Large intestine (tissue), 3 donors: ENCODE data around the gene PGS1. TPM values are rescaled to one million over a fixed set of nuclear protein-coding genes. Genes with fewer than 3 reads are reported as not detected.

Source experiments
- DNase-seq, 2 donors: peaks; one replicate each; pipeline versions ENCODE4 v3.0.0 to v3.0.0-alpha.2; 2013
- H3K27ac ChIP-seq: one replicate; pipeline ENCODE4 v1.5.1; 2013; ENCODE audit warnings: low read length
- H3K27me3 ChIP-seq: 2 replicates; pipeline ENCODE4 v1.6.1; 2013; ENCODE audit warnings: low read length; ENCODE audit not compliant: control insufficient read depth, insufficient read depth
- H3K36me3 ChIP-seq: 2 replicates; pipeline ENCODE4 v1.6.1; 2013; ENCODE audit warnings: low read length; ENCODE audit not compliant: control insufficient read depth, insufficient read depth
- H3K4me1 ChIP-seq: one replicate; pipeline ENCODE4 v1.6.1; 2013; ENCODE audit warnings: low read length; ENCODE audit not compliant: control insufficient read depth, insufficient read depth
- H3K4me3 ChIP-seq: one replicate; pipeline ENCODE4 v1.5.1; 2013; ENCODE audit warnings: low read length
- H3K9me3 ChIP-seq: one replicate; pipeline ENCODE4 v1.6.1; 2013; ENCODE audit warnings: mild to moderate bottlenecking, low read depth, low read length, moderate library complexity; ENCODE audit not compliant: control insufficient read depth
- WGBS: methylation state at CpG from one replicate; pipeline ENCODE4 v1.1.5; 2013; ENCODE audit warnings: low lambda C conversion rate; ENCODE audit not compliant: insufficient coverage; 5-methylcytosine and 5-hydroxymethylcytosine counted together
- polyA plus RNA-seq: library from polyadenylated mRNA; unstranded; fragments of 120-200 nt; gene quantifications from one replicate; pipeline ENCODE4 v1.2.1, GENCODE V29; 2013

The PGS1 gene
- polyA plus RNA-seq, 1 donor, result 40.6 TPM

GRCh38 chr17:78357672-78358537, 20.5 kb upstream of the PGS1 start:
- H3K4me3 ChIP-seq, result peak overlapping the region; percentile 45
- H3K36me3 ChIP-seq, result peaks cover 20% of the 10 kb centered on the region
- no peak overlapping the region for H3K27ac ChIP-seq
- no peak for DNase-seq
- no peaks in the 10 kb centered on the region for H3K9me3 ChIP-seq
- H3K27me3 ChIP-seq, result peaks cover 7% of the 10 kb centered on the region
- H3K4me1 ChIP-seq, result peaks cover 35% of the 10 kb centered on the region
- WGBS, result no CpG with 5 or more reads among the region's 25 CpGs

- H3K36me3 ChIP-seq, result peaks cover 20% of the 10 kb centered on the region
- peaks cover 7% of the 10 kb centered on the region for H3K27me3 ChIP-seq
- WGBS, result no CpG with 5 or more reads among the region's 72 CpGs
- peak in 1 of 2 donors; percentile 69 for DNase-seq
- H3K9me3 ChIP-seq, result no peaks in the 10 kb centered on the region
- H3K4me1 ChIP-seq, result peaks cover 29% of the 10 kb centered on the region
- H3K27ac ChIP-seq, result no peak overlapping the region
- H3K4me3 ChIP-seq, result peak overlapping the region; percentile 82
These were observed 19.7 kb upstream of the PGS1 start for GRCh38 chr17:78358538-78359320.

GRCh38 chr17:78359321-78359996, 19.0 kb upstream of the PGS1 start:
- peak in 1 of 2 donors; percentile 62 for DNase-seq
- peaks cover 7% of the 10 kb centered on the region for H3K27me3 ChIP-seq
- no CpG with 5 or more reads among the region's 70 CpGs for WGBS
- H3K36me3 ChIP-seq, result peaks cover 20% of the 10 kb centered on the region
- peaks cover 29% of the 10 kb centered on the region for H3K4me1 ChIP-seq
- H3K27ac ChIP-seq, result peak overlapping the region; percentile 78
- no peaks in the 10 kb centered on the region for H3K9me3 ChIP-seq
- H3K4me3 ChIP-seq, result peak overlapping the region; percentile 82

- Histone ChIP-seq H3K27ac (peak within 1 kb of the TSS; percentile 95), H3K4me1 (peaks cover 25% of the 10 kb centered on the region), H3K9me3 (no peaks in the 10 kb centered on the region), H3K27me3 (peaks cover 7% of the 10 kb centered on the region), H3K36me3 (peaks cover 20% of the 10 kb centered on the region), H3K4me3 (peak within 1 kb of the TSS; percentile 82)
- WGBS, result no CpG with 5 or more reads among the region's 59 CpGs
- DNase-seq, result peak; percentile 96 to 98
These were observed 18.5 kb upstream of the PGS1 start, which contains the start of gene SOCS3 for GRCh38 chr17:78359997-78360370. Gene SOCS3, minus strand, starts transcription at chr17:78360077. Its CDS starts 982 bp downstream, at chr17:78359095.

GRCh38 chr17:78360371-78361224, 17.9 kb upstream of the PGS1 start:
- Histone ChIP-seq H3K4me1 (peaks cover 25% of the 10 kb centered on the region), H3K9me3 (no peaks in the 10 kb centered on the region), H3K4me3 (peak overlapping the region; percentile 50), H3K36me3 (peaks cover 20% of the 10 kb centered on the region), H3K27ac (peak overlapping the region; percentile 95), H3K27me3 (peaks cover 7% of the 10 kb centered on the region)
- no CpG with 5 or more reads among the region's 49 CpGs for WGBS
- peak; percentile 83 to 87 for DNase-seq

GRCh38 chr17:78361225-78361701, 17.2 kb upstream of the PGS1 start:
- Histone ChIP-seq H3K36me3 (peaks cover 14% of the 10 kb centered on the region), H3K27ac (no peak overlapping the region), H3K4me1 (peaks cover 25% of the 10 kb centered on the region), H3K27me3 (peaks cover 7% of the 10 kb centered on the region), H3K9me3 (no peaks in the 10 kb centered on the region), H3K4me3 (no peak overlapping the region)
- WGBS, result no CpG with 5 or more reads among the region's 12 CpGs
- no peak for DNase-seq

- no peak overlapping the region for H3K4me3 ChIP-seq
- H3K36me3 ChIP-seq, result peaks cover 10% of the 10 kb centered on the region
- H3K9me3 ChIP-seq, result no peaks in the 10 kb centered on the region
- no peak for DNase-seq
- WGBS, result 100% methylated on average over 3 of the region's 5 CpGs
- no peak overlapping the region for H3K27ac ChIP-seq
- H3K27me3 ChIP-seq, result peaks cover 7% of the 10 kb centered on the region
- H3K4me1 ChIP-seq, result peaks cover 27% of the 10 kb centered on the region
These were observed 16.2 kb upstream of the PGS1 start for GRCh38 chr17:78362232-78362631.

GRCh38 chr17:78362671-78363070, 15.8 kb upstream of the PGS1 start:
- no peak overlapping the region for H3K27ac ChIP-seq
- H3K27me3 ChIP-seq, result peaks cover 7% of the 10 kb centered on the region
- no CpG with 5 or more reads among the region's 7 CpGs for WGBS
- peaks cover 6% of the 10 kb centered on the region for H3K36me3 ChIP-seq
- no peaks in the 10 kb centered on the region for H3K9me3 ChIP-seq
- peaks cover 27% of the 10 kb centered on the region for H3K4me1 ChIP-seq
- no peak overlapping the region for H3K4me3 ChIP-seq
- no peak for DNase-seq

GRCh38 chr17:78364436-78365281, 13.8 kb upstream of the PGS1 start:
- no peaks in the 10 kb centered on the region for H3K9me3 ChIP-seq
- no peak overlapping the region for H3K27ac ChIP-seq
- WGBS, result 30% methylated on average over 3 of the region's 26 CpGs

More at GRCh38 chr17:78364436-78365281, 13.8 kb upstream of the PGS1 start:
- H3K4me1 ChIP-seq, result peaks cover 15% of the 10 kb centered on the region
- no peaks in the 10 kb centered on the region for H3K27me3 ChIP-seq
- H3K4me3 ChIP-seq, result no peak overlapping the region
- no peak for DNase-seq
- no peaks in the 10 kb centered on the region for H3K36me3 ChIP-seq
